KG1 (cell line): ENCODE results near the gene LARGE1.
"Not testable (repeated sequence)": the region's sequence is repeated elsewhere in the genome, so short reads cannot be mapped to it uniquely, and the experiment has no call there.

Experiments used
- DNase-seq: peaks from one replicate; lab custom pipeline; 2025; lab: John Stamatoyannopoulos, UW

Gene LARGE1

GRCh38 chr22:33472462-33473344, 447.6 kb downstream of the LARGE1 start:
- DNase-seq: no peak

- no peak for DNase-seq
These were observed 449.8 kb downstream of the LARGE1 start for GRCh38 chr22:33470456-33470855.

GRCh38 chr22:33467620-33468095, 452.6 kb downstream of the LARGE1 start:
- DNase-seq: no peak

- no peak for DNase-seq
These were observed 453.2 kb downstream of the LARGE1 start for GRCh38 chr22:33467080-33467479.

GRCh38 chr22:33465554-33465953, 454.7 kb downstream of the LARGE1 start:
- DNase-seq: no peak

GRCh38 chr22:33464698-33465097, 455.6 kb downstream of the LARGE1 start:
- no peak for DNase-seq

GRCh38 chr22:33461698-33462434, 458.4 kb downstream of the LARGE1 start:
- no peak for DNase-seq

- DNase-seq: not testable (repeated sequence)
These were observed 459.0 kb downstream of the LARGE1 start for GRCh38 chr22:33461245-33461644.

- no peak for DNase-seq
These were observed 461.1 kb downstream of the LARGE1 start for GRCh38 chr22:33459137-33459536.

- no peak for DNase-seq
These were observed 463.8 kb downstream of the LARGE1 start for GRCh38 chr22:33456511-33456910.

- DNase-seq: no peak
These were observed 465.2 kb downstream of the LARGE1 start for GRCh38 chr22:33455036-33455435.

GRCh38 chr22:33451866-33452469, 468.3 kb downstream of the LARGE1 start:
- no peak for DNase-seq

GRCh38 chr22:33450756-33451155, 469.5 kb downstream of the LARGE1 start:
- no peak for DNase-seq

- DNase-seq: no peak
These were observed 472.5 kb downstream of the LARGE1 start for GRCh38 chr22:33447733-33448132.

- no peak for DNase-seq
These were observed 476.6 kb downstream of the LARGE1 start for GRCh38 chr22:33443683-33444082.

GRCh38 chr22:33440756-33441155, 479.5 kb downstream of the LARGE1 start:
- DNase-seq: no peak

GRCh38 chr22:33438273-33438672, 482.0 kb downstream of the LARGE1 start:
- no peak for DNase-seq

GRCh38 chr22:33431300-33431699, 489.0 kb downstream of the LARGE1 start:
- DNase-seq: no peak

GRCh38 chr22:33429281-33429680, 491.0 kb downstream of the LARGE1 start:
- no peak for DNase-seq

- no peak for DNase-seq
These were observed 492.8 kb downstream of the LARGE1 start for GRCh38 chr22:33427461-33427860.

- DNase-seq: no peak
These were observed 493.8 kb downstream of the LARGE1 start for GRCh38 chr22:33426451-33426850.

GRCh38 chr22:33421859-33422258, 498.4 kb downstream of the LARGE1 start:
- DNase-seq: no peak

GRCh38 chr22:33418484-33418883, 501.8 kb downstream of the LARGE1 start:
- DNase-seq: no peak
